SK-N-SH (cell line): ENCODE measurements around the gene PPP2R5C.

Experiments
- EP300 ChIP-seq, 2 experiments: IDR thresholded peaks; 2 replicates each; pipeline versions ENCODE4 v1.4.0 to v1.6.1; 2012; ENCODE audit warnings: borderline replicate concordance in 1 of 2, low read depth in 1 of 2, low read length in 1 of 2
- POLR2AphosphoS5 ChIP-seq: IDR thresholded peaks from 2 replicates; pipeline ENCODE4 v1.6.1; 2012; ENCODE audit warnings: low read depth, low read length
- TCF12 ChIP-seq: IDR thresholded peaks from 2 replicates; pipeline ENCODE4 v1.4.0; 2012
- TF ChIP-seq, protein P1 (sequence below): fragments of 200-600 bp; sonication (generic); IDR thresholded peaks from 2 replicates; pipeline ENCODE4 v1.6.1; 2017; ENCODE audit warnings: antibody characterized with exemption, mild to moderate bottlenecking, moderate library complexity
- TF ChIP-seq, protein P2 (sequence below): fragments of 150-350 bp; IDR thresholded peaks from 2 replicates; pipeline ENCODE4 v1.6.1; 2017; ENCODE audit warnings: antibody characterized with exemption, low read length, low read depth, borderline replicate concordance

DNA sequence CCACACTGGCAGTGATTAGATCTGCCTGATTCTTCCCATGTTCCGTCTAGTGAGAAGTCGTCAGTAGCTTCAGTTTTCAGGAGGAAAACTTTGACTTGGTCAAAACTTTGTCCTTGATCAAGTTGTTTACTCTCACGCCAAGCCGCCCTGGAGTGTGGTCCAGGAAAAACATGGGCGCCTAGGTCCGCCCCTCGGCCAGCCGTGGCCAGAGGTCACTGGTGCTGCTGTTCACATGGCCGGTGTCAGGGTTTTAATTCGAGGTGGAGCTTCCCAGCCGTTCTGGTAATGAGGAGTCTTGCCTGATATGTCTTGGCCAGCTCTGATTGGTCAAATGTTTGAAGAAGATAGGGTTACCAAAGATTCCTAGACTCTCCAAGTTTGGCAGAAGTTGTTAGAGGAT lies 71.5 kb downstream of the PPP2R5C start:
- TF ChIP-seq TCF12 (no peak), EP300 (IDR thresholded peaks at IDR 0.05; ENCODE audit: borderline replicate concordance in 1 of 2, low read depth in 1 of 2, low read length in 1 of 2) (no peak), POLR2AphosphoS5 (no peak)
- TF ChIP-seq, protein P1, sequence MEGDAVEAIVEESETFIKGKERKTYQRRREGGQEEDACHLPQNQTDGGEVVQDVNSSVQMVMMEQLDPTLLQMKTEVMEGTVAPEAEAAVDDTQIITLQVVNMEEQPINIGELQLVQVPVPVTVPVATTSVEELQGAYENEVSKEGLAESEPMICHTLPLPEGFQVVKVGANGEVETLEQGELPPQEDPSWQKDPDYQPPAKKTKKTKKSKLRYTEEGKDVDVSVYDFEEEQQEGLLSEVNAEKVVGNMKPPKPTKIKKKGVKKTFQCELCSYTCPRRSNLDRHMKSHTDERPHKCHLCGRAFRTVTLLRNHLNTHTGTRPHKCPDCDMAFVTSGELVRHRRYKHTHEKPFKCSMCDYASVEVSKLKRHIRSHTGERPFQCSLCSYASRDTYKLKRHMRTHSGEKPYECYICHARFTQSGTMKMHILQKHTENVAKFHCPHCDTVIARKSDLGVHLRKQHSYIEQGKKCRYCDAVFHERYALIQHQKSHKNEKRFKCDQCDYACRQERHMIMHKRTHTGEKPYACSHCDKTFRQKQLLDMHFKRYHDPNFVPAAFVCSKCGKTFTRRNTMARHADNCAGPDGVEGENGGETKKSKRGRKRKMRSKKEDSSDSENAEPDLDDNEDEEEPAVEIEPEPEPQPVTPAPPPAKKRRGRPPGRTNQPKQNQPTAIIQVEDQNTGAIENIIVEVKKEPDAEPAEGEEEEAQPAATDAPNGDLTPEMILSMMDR = no peak
- TF ChIP-seq, protein P2, sequence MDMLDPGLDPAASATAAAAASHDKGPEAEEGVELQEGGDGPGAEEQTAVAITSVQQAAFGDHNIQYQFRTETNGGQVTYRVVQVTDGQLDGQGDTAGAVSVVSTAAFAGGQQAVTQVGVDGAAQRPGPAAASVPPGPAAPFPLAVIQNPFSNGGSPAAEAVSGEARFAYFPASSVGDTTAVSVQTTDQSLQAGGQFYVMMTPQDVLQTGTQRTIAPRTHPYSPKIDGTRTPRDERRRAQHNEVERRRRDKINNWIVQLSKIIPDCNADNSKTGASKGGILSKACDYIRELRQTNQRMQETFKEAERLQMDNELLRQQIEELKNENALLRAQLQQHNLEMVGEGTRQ = no peak
